GM13976 (cell line): Measurements from ENCODE around the gene BCL7C.

ENCODE experiments used
- DNase-seq: peaks from one replicate; pipeline ENCODE4 v3.0.0; 2012; ENCODE audit warnings: low spot score
- in situ Hi-C: fragments of 300-500 bp; cut with MboI; formaldehyde crosslinking; loops from one replicate; pipeline ENCODE4 v1.12.0; 2022; ENCODE audit warnings: low sequenced_read_pairs, mixed read lengths, inconsistent platforms; ENCODE audit not compliant: unreplicated experiment
- TF ChIP-seq, protein P1 (sequence below): IDR thresholded peaks from 2 replicates; pipeline ENCODE4 v1.5.1; 2012; ENCODE audit warnings: borderline replicate concordance, mild to moderate bottlenecking; ENCODE audit not compliant: insufficient read depth; ENCODE audit errors: extremely low read depth, missing control alignments, control extremely low read depth

BCL7C gene

DNA sequence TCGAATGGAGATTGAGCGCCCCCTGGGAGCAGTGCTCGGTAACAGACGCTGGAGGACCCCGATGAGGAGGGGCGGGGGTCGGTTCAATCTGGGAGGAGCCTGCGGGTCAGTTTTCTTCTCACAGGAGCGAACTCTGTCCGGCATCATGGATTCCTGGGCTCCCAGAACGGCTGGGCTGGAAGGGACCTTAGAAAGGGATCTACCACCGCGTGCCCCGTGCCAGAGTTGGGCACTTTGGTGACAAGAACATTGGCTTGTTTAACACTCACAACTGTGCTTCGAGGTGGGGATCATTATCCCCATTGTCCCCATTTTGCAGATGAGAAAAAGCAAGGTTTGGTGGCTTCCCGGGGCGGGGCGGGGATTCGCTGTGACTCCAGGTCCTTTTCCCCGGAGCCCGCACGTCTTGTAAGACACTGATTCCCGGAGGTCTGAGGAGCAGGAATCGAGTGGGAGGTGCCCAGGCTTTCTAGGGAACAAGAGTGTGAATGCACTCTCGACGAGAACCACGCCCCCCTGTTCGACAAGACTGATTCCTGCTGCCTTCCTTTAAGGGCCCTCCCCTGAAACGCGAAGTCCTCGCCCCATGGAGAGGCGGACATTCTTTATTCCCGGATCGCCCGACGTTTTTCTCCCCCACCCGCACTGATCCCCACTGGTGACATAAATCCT, 28.0 kb upstream of the BCL7C start:
- TF ChIP-seq, protein P1, sequence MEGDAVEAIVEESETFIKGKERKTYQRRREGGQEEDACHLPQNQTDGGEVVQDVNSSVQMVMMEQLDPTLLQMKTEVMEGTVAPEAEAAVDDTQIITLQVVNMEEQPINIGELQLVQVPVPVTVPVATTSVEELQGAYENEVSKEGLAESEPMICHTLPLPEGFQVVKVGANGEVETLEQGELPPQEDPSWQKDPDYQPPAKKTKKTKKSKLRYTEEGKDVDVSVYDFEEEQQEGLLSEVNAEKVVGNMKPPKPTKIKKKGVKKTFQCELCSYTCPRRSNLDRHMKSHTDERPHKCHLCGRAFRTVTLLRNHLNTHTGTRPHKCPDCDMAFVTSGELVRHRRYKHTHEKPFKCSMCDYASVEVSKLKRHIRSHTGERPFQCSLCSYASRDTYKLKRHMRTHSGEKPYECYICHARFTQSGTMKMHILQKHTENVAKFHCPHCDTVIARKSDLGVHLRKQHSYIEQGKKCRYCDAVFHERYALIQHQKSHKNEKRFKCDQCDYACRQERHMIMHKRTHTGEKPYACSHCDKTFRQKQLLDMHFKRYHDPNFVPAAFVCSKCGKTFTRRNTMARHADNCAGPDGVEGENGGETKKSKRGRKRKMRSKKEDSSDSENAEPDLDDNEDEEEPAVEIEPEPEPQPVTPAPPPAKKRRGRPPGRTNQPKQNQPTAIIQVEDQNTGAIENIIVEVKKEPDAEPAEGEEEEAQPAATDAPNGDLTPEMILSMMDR, result peak; percentile 83
- in situ Hi-C loops, result no loop called here
- DNase-seq, result peak; percentile 80

DNA sequence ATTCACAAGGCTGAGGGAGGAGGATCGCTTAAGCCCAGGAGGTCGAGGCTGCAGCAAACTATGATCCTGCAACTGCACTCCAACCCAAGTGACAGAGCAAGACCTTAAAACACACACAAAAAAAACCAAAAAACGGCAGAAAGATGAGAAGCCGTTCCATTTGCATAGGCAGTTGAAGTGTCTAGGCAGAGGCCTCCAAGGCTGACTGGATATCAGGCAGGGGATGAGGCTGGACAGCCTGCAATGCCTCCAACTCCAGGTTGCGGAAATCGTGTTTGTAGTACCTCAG, 27.5 kb upstream of the BCL7C start:
- DNase-seq, result no peak
- in situ Hi-C loops, result no loop called here
- TF ChIP-seq, protein P1, result no peak

DNA sequence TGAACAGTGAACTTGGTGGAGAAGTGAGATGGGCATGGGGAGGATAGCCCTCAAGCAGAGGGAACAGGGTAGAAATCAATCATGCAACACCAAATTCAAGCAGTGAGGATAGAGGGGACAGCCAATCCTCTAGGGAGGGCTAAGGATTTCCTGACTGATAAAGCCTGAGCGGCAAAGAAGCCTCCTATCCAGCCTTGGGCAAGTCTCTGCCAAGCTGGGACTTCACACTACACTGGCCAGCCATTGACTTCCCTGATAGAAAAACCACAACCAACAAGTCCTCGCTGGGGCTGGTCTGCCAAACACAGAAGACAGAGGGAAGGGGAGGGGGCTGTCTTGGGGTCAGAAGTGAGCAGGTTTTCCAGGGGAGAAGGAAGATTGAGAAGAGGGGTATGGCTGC, 27.0 kb upstream of the BCL7C start:
- DNase-seq, result no peak
- in situ Hi-C loops, result no loop called here

DNA sequence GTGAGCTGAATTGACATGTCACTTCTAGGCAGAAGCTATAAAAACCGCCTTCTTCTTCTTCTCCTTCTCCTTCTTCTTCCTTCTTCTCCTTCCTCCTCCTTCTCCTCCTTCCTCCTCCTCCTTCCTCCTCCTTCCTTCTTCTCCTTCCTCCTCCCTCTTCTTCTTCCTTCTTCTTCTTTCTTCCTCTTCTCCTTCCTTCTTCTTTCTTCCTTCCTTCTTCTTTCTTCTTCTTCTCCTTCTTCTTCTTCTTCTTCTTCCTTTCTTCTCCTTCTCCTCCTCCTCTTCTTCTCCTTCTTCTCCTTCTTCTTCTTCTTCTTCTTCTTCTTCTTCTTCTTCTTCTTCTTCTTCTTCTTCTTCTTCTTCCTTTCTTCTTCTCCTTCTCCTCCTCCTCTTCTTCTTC, 24.7 kb upstream of the BCL7C start:
- in situ Hi-C loops, result no loop called here
- DNase-seq, result no peak
- TF ChIP-seq, protein P1, result no peak

More for the DNA sequence above, 27.0 kb upstream of the BCL7C start:
- TF ChIP-seq, protein P1, result no peak

- in situ Hi-C loops, result no loop called here
- no peak for DNase-seq
- TF ChIP-seq, protein P1, result no peak
These were observed 21.0 kb upstream of the BCL7C start for GRCh38 chr16:30914830-30915229.

DNA sequence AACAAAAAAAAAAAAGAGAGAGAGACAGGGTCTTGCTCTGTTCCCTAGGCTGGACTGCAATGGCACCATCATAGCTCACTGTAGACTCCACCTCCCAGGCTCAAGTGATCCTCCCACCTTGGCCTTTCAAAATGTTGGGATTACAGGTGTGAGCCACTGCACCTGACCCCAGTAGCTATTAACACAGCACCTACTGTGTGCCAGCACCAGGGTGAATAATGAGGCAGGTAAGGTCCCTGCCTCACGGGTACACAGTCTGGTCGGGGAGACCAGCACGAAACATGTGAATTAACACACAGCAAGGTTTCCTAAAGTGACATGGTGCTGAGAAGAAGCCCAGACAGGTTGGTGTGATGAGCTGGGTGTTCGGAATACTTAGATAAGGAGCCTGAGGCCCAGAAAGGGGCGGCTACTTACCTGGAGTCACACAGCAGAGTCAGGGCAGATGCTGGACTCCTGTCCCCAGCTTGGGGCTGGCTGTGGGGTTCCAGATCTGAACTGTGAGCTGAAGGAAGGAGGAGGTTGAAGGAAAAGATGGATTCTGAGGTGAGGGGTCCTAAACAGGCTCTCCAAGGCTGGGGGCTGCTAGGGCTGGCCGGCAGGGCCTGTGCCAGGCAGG, 19.0 kb upstream of the BCL7C start:
- DNase-seq, result no peak
- in situ Hi-C loops, result no loop called here
- TF ChIP-seq, protein P1, result no peak
